HFFc6 (cell line): ENCODE measurements around the gene HMHB1. TPM values are rescaled to one million over a fixed set of nuclear protein-coding genes. Genes with fewer than 3 reads are reported as not detected.

Source experiments
- DNase-seq: peaks from one replicate; pipeline ENCODE4 v3.0.0-alpha.2; 2018
- H3K27ac Mint-ChIP-seq: 2 replicates; pipeline ENCODE4 v1.8.0; 2020; ENCODE audit warnings: mild to moderate bottlenecking, mixed read lengths
- H3K27me3 Mint-ChIP-seq: 2 replicates; pipeline ENCODE4 v1.8.0; 2021; ENCODE audit warnings: mild to moderate bottlenecking, moderate library complexity, mixed read lengths; ENCODE audit not compliant: insufficient read depth
- H3K36me3 Mint-ChIP-seq: 2 replicates; pipeline ENCODE4 v1.8.0; 2021; ENCODE audit warnings: low read depth, mixed read lengths
- H3K4me1 Mint-ChIP-seq: 2 replicates; pipeline ENCODE4 v1.8.0; 2020; ENCODE audit warnings: low read depth, mixed read lengths
- H3K4me3 Mint-ChIP-seq: 2 replicates; pipeline ENCODE4 v1.8.0; 2020; ENCODE audit warnings: mild to moderate bottlenecking, moderate library complexity, mixed read lengths
- H3K9me3 Mint-ChIP-seq: 2 replicates; pipeline ENCODE4 v1.8.0; 2020; ENCODE audit warnings: mild to moderate bottlenecking, mixed read lengths
- total RNA-seq, 6 experiments: library from RNA; stranded (reverse); fragmentation: NEBNext Ultra II Directional; extraction: Animal tissue kit (Norgen Biotek cat#: 25700); gene quantifications; 2 replicates in 1 of 6; 3 replicates in 5 of 6; pipeline ENCODE4 v1.2.3, GENCODE V29; 2021
- TF ChIP-seq, protein P1 (sequence below): fragments of 200-600 bp; sonication (generic); IDR thresholded peaks from 2 replicates; pipeline ENCODE4 v1.5.0; 2021; ENCODE audit warnings: antibody characterized with exemption, mild to moderate bottlenecking

Gene HMHB1
- total RNA-seq, 6 experiments from 2014 or later = not detected

DNA sequence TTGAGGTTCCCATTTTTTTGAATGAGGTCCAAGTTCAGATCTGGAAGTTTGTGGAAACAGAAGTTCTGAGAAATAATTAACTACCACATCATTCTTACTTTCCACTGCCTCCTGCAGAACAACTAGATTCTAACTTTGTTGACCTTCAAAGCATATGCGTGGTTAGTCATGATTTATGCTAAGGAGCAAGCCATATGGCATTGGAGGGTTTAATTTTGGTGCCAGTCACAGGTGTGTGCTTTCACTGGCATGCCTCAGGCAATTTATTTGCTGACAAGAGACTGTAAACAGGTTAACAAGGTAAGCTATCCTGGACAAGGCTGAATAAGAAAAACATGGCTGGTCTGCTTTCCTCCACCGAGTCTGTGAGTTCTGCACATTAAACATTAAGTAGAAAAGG, 31.5 kb downstream of the HMHB1 start:
- Mint-ChIP-seq H3K27me3 (no peaks in the 10 kb centered on the region), H3K4me3 (no peak overlapping the region), H3K9me3 (no peaks in the 10 kb centered on the region), H3K4me1 (peaks cover 3% of the 10 kb centered on the region), H3K27ac (no peak overlapping the region), H3K36me3 (no peaks in the 10 kb centered on the region)
- DNase-seq = no peak
- TF ChIP-seq, protein P1, sequence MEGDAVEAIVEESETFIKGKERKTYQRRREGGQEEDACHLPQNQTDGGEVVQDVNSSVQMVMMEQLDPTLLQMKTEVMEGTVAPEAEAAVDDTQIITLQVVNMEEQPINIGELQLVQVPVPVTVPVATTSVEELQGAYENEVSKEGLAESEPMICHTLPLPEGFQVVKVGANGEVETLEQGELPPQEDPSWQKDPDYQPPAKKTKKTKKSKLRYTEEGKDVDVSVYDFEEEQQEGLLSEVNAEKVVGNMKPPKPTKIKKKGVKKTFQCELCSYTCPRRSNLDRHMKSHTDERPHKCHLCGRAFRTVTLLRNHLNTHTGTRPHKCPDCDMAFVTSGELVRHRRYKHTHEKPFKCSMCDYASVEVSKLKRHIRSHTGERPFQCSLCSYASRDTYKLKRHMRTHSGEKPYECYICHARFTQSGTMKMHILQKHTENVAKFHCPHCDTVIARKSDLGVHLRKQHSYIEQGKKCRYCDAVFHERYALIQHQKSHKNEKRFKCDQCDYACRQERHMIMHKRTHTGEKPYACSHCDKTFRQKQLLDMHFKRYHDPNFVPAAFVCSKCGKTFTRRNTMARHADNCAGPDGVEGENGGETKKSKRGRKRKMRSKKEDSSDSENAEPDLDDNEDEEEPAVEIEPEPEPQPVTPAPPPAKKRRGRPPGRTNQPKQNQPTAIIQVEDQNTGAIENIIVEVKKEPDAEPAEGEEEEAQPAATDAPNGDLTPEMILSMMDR = no peak

DNA sequence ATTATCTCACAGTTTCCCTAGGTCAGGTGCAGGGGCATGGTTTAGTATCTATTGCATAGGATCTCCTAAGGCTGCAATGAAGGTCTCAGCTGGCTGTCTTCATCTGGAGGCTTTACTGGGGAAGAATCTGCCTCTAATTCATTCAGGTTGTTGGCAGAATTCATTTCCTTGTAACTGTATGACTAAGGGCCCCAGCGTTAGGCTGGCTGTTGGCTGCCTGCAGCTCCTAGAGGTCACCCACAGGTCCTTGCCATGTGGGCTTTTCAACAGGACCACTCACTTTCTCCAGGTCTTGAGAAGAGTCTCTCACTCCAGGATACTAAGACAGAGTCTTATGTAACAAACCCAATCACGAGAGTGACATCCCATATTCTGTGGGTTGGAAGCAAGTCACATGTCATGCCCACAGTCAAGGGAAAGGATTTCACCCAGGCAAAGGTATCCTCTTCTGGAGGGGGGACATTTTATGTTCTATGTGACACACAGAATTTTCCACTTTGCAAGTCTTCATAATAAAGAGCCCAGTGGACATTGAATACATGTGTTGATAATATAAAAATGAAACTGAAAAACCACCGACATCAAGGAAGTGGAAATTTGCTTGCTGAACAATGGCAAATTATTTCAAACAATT, 38.2 kb downstream of the HMHB1 start:
- Mint-ChIP-seq H3K27me3 (no peaks in the 10 kb centered on the region), H3K27ac (no peak overlapping the region), H3K4me3 (peak overlapping the region; percentile 52; the same call in 1 of the 2 replicates), H3K36me3 (no peaks in the 10 kb centered on the region), H3K9me3 (no peaks in the 10 kb centered on the region), H3K4me1 (peaks cover 6% of the 10 kb centered on the region)
- TF ChIP-seq, protein P1 = no peak
- no peak for DNase-seq

DNA sequence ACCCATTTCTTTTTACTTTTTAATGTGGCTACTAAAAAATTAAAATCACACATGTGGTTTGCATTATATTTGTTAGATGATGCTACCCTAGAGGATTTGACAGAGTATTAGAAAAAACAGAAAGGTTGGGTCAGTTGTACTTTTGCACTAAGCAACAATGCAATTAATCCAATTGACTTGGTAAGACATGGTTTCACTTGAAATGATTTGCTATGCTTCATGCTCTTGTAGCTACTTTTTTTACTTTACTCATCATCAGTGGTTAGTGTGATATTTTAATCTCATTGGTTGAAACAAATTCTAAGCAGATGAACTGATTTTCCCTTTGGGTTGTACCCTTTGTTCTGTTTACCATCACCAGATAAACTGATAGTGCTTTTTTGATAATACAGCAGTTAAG, 39.4 kb downstream of the HMHB1 start:
- TF ChIP-seq, protein P1 = no peak
- peaks cover 2% of the 10 kb centered on the region for H3K9me3 Mint-ChIP-seq
- H3K27ac Mint-ChIP-seq = no peak overlapping the region
- H3K36me3 Mint-ChIP-seq = 0 out of 2 replicates have a peak, but pooled peaks cover under 1% of the 10 kb centered on the region
- H3K4me3 Mint-ChIP-seq = no peak overlapping the region
- DNase-seq = no peak
- H3K27me3 Mint-ChIP-seq = no peaks in the 10 kb centered on the region
- peaks cover 6% of the 10 kb centered on the region for H3K4me1 Mint-ChIP-seq

DNA sequence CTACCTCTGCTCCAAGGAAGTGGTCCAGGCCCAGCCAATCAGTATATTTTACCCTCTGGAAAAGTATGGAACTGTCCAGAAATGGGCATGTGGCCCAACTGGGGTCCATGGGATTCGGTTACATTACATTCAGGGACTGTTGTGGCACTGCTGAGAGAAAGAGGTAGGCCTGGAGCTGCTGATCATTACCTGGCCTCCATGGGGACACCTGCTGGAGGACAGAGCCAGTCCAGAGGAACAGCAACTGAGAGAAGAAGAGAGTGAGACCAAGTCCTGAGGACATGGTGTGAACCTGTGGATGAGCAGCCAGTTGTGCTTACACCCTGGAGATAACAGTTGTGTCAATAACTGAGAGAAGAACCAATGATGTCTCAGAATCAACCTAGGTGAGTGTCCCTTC, 48.2 kb downstream of the HMHB1 start:
- DNase-seq = no peak
- TF ChIP-seq, protein P1 = no peak
- Mint-ChIP-seq H3K36me3 (0 out of 2 replicates have a peak, but pooled peaks cover 5% of the 10 kb centered on the region), H3K27me3 (no peaks in the 10 kb centered on the region), H3K4me1 (no peaks in the 10 kb centered on the region), H3K9me3 (peaks cover 5% of the 10 kb centered on the region), H3K4me3 (no peak overlapping the region), H3K27ac (no peak overlapping the region)

DNA sequence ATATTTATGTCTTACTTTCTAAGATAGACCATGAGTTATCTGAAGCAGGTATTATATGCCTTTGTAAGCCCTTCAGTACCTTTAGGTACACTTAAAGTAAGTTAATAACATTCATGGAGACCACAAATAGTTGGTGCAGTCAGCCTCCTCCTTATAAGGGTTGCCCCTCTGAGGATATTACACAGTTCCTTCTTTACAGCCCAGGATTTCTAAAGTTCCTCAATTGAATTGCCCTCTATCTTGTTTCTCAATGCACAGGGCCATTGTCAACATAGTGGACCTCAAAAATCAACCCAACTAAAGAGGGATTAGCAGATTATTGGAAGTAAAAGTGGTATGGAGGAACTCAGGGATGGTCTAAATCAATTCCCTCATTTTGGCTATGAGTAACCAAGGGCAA, 50.3 kb downstream of the HMHB1 start:
- TF ChIP-seq, protein P1 = no peak
- Mint-ChIP-seq H3K27me3 (no peaks in the 10 kb centered on the region), H3K4me1 (no peaks in the 10 kb centered on the region), H3K36me3 (no peaks in the 10 kb centered on the region), H3K4me3 (no peak overlapping the region), H3K9me3 (no peaks in the 10 kb centered on the region), H3K27ac (no peak overlapping the region)
- DNase-seq = no peak
